SK-MEL-5 (cell line): ENCODE measurements around the gene CAMKMT. TPM values are rescaled to one million over a fixed set of nuclear protein-coding genes. Genes with fewer than 3 reads are reported as not detected.

Experiments
- DNase-seq: peaks from one replicate; pipeline ENCODE4 v3.0.0-alpha.2; 2016; ENCODE audit warnings: low read depth, low spot score
- in situ Hi-C: cut with HindIII; loops from 2 replicates; pipeline ENCODE4 v1.10.0; 2016; ENCODE audit warnings: low sequenced_read_pairs, high pct_unique_total_duplicates, low pct_unique_long_range_greater_than_20kb
- total RNA-seq: library from RNA; depleted of rRNA; stranded (reverse); fragments of >200 nt; shearing (Covaris generic); gene quantifications from 2 replicates; pipeline ENCODE4 v1.2.3, GENCODE V29; 2014

The CAMKMT gene
- total RNA-seq, 1 experiment from 2014 or later, result 6.4 TPM

GRCh38 chr2:44676379-44676778 is 314.6 kb downstream of the CAMKMT start:
- no peak for DNase-seq
- in situ Hi-C loops, result no loop called here

GRCh38 chr2:44679584-44679983 is 317.8 kb downstream of the CAMKMT start:
- DNase-seq, result no peak
- in situ Hi-C loops, result no loop called here

GRCh38 chr2:44679990-44680389 is 318.2 kb downstream of the CAMKMT start:
- DNase-seq, result no peak
- in situ Hi-C loops, result no loop called here

GRCh38 chr2:44680424-44680971 is 318.8 kb downstream of the CAMKMT start:
- in situ Hi-C loops, result no loop called here
- no peak for DNase-seq

GRCh38 chr2:44680983-44681531 is 319.3 kb downstream of the CAMKMT start:
- no peak for DNase-seq
- in situ Hi-C loops, result no loop called here

GRCh38 chr2:44682459-44682858 is 320.7 kb downstream of the CAMKMT start:
- no peak for DNase-seq
- in situ Hi-C loops, result no loop called here

- in situ Hi-C loops, result no loop called here
Measured at GRCh38 chr2:44684559-44684958, 322.8 kb downstream of the CAMKMT start.

GRCh38 chr2:44686561-44686960 is 324.8 kb downstream of the CAMKMT start:
- in situ Hi-C loops, result no loop called here
- DNase-seq, result no peak

More at GRCh38 chr2:44684559-44684958, 322.8 kb downstream of the CAMKMT start:
- DNase-seq, result no peak

- no peak for DNase-seq
- in situ Hi-C loops, result no loop called here
Measured at GRCh38 chr2:44687686-44688455, 326.1 kb downstream of the CAMKMT start.

- no peak for DNase-seq
- in situ Hi-C loops, result no loop called here
Measured at GRCh38 chr2:44688456-44689124, 326.8 kb downstream of the CAMKMT start.

- in situ Hi-C loops, result no loop called here
Measured at GRCh38 chr2:44689516-44689915, 327.8 kb downstream of the CAMKMT start.

GRCh38 chr2:44691174-44691785 is 329.5 kb downstream of the CAMKMT start:
- no peak for DNase-seq
- in situ Hi-C loops, result no loop called here

More at GRCh38 chr2:44689516-44689915, 327.8 kb downstream of the CAMKMT start:
- DNase-seq, result no peak

- in situ Hi-C loops, result no loop called here
- DNase-seq, result no peak
Measured at GRCh38 chr2:44692821-44693220, 331.1 kb downstream of the CAMKMT start.

GRCh38 chr2:44700824-44701223 is 339.1 kb downstream of the CAMKMT start:
- no peak for DNase-seq
- in situ Hi-C loops, result no loop called here

- in situ Hi-C loops, result no loop called here
Measured at GRCh38 chr2:44705356-44705755, 343.6 kb downstream of the CAMKMT start.

GRCh38 chr2:44705876-44706480 is 344.2 kb downstream of the CAMKMT start:
- in situ Hi-C loops, result no loop called here
- DNase-seq, result no peak

More at GRCh38 chr2:44705356-44705755, 343.6 kb downstream of the CAMKMT start:
- DNase-seq, result no peak

GRCh38 chr2:44706681-44707553 is 345.2 kb downstream of the CAMKMT start:
- in situ Hi-C loops, result no loop called here
- no peak for DNase-seq
